GM12891 (cell line): ENCODE measurements around the gene XPO5.

Experiments
- POLR2A ChIP-seq: IDR thresholded peaks from 2 replicates; pipeline ENCODE4 v1.6.1; 2011; ENCODE audit warnings: low read depth, low read length, control low read depth
- POLR2AphosphoS5 ChIP-seq: IDR thresholded peaks from 2 replicates; pipeline ENCODE4 v1.6.1; 2011; ENCODE audit warnings: low read depth, low read length, control low read depth

DNA sequence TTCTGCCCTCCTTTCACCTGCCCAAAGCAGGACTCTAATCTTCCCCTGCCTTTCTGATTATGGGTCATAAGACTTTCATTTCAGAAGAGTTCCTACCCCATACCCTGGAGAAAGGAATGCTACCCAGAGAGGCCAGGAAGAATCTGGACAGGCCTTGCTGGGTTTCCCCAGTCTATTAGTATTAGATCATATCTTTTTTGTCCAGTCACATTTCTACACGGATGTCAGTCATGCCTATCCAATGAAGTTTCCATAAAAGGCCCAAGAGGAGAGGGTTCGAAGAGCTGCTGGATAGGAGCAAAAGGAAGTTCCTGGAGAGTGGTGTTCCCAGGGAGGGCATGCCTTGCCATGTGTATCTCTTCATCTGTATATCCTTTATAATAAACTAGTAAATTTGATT lies 3.3 kb upstream of the XPO5 start:
- TF ChIP-seq POLR2A (no peak), POLR2AphosphoS5 (no peak)
